WTC11 (cell line): ENCODE measurements around the gene SHISAL2A.

Experiments
- CTCF ChIP-seq: fragments of 200-600 bp; IDR thresholded peaks from 2 replicates; pipeline ENCODE4 v1.8.0; 2022; ENCODE audit warnings: antibody characterized with exemption
- MAX ChIP-seq: sonication (generic); formaldehyde crosslinking; IDR thresholded peaks from 2 replicates; pipeline ENCODE4 v1.8.0; 2022; ENCODE audit warnings: mild to moderate bottlenecking, missing genetic modification reagents
- ZNF138 ChIP-seq: sonication (generic); formaldehyde crosslinking; conservative IDR thresholded peaks from 2 replicates; pipeline ENCODE4 v1.8.1; 2022; ENCODE audit warnings: mild to moderate bottlenecking, moderate library complexity, missing genetic modification reagents
- ZNF317 ChIP-seq: sonication (generic); formaldehyde crosslinking; IDR thresholded peaks from 2 replicates; pipeline ENCODE4 v1.8.1; 2023; ENCODE audit warnings: low read depth, mild to moderate bottlenecking, moderate library complexity, missing genetic modification reagents, borderline replicate concordance
- TF ChIP-seq, protein P1 (sequence below): sonication (generic); formaldehyde crosslinking; IDR thresholded peaks from 2 replicates; pipeline ENCODE4 v1.8.1; 2022; ENCODE audit warnings: mild to moderate bottlenecking, moderate library complexity, missing genetic modification reagents

DNA sequence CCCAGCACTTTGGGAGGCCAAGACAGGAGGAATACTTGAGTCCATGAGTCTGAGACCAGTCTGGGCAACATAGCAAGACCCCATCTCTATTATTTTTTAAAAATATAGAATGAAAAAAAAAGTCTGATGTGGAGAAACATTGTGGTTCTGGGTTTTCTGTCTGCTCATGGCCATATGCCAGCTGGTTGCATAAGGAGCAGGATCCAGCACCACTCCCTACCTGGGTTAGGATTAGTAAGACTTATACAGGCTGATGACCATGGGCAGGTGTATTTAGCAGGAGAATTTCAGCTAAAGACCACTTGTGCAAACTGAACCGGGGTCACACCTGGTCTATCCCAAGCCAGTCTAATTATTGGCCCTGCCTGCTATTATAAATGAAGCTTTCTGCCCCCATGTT is 47.5 kb upstream of the SHISAL2A start:
- TF ChIP-seq ZNF317 (CRISPR knock-in tag) (no peak), MAX (no peak), CTCF (no peak), ZNF138 (CRISPR knock-in tag) (no peak)
- TF ChIP-seq, protein P1, sequence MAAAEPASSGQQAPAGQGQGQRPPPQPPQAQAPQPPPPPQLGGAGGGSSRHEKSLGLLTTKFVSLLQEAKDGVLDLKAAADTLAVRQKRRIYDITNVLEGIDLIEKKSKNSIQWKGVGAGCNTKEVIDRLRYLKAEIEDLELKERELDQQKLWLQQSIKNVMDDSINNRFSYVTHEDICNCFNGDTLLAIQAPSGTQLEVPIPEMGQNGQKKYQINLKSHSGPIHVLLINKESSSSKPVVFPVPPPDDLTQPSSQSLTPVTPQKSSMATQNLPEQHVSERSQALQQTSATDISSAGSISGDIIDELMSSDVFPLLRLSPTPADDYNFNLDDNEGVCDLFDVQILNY (CRISPR knock-in tag) = no peak
